ENCODE measurements around the gene HSPBP1. TPM values are rescaled to one million over a fixed set of nuclear protein-coding genes. Genes with fewer than 3 reads are reported as not detected.

Gene HSPBP1
- total RNA-seq, 2 experiments from 2014 or later = 35.0 to 38.2 TPM

Small RNAs within 50 kb of the gene (microRNA-seq; reads per million reads assigned to microRNA genes)
- 3.8 reads per million for gene MIR6802
- gene MIR6803 = 5.5 reads per million, percentile 15 among the genes with 10 or more reads in this experiment
- gene MIR6804 = 4.3 reads per million, percentile 5 among the genes with 10 or more reads in this experiment

Other genes with a start within 250 kb of the HSPBP1 start
- under 1 TPM in 1 of 2 experiments, not detected in 1; 0.55 TPM for gene GP6, start 241.8 kb downstream of the HSPBP1 start, total RNA-seq
- 10 to 100 TPM; 18.9 to 23.9 TPM for gene RDH13, start 217.0 kb downstream of the HSPBP1 start, total RNA-seq
- gene EPS8L1, start 204.2 kb downstream of the HSPBP1 start, total RNA-seq = 1 to 10 TPM; 4.5 to 9.8 TPM
- 100 to 1,000 TPM; 134 to 144 TPM for gene PPP1R12C, start 162.5 kb downstream of the HSPBP1 start, total RNA-seq
- gene TNNT1, start 130.9 kb downstream of the HSPBP1 start, total RNA-seq = 1 to 10 TPM in 1 of 2 experiments, under 1 TPM in 1; 0.41 to 1.0 TPM
- not detected for gene TNNI3, start 122.4 kb downstream of the HSPBP1 start, total RNA-seq
- gene DNAAF3, start 113.5 kb downstream of the HSPBP1 start, total RNA-seq = under 1 TPM in 1 of 2 experiments, not detected in 1; 0.35 TPM
- not detected for gene SYT5, start 99.8 kb downstream of the HSPBP1 start, total RNA-seq
- gene PTPRH, start 70.6 kb downstream of the HSPBP1 start, total RNA-seq = not detected
- 10 to 100 TPM; 10.4 to 16.0 TPM for gene TMEM86B, start 51.3 kb downstream of the HSPBP1 start, total RNA-seq
- 100 to 1,000 TPM; 263 to 291 TPM for gene PPP6R1, start 21.1 kb downstream of the HSPBP1 start, total RNA-seq
- gene BRSK1, start 3.9 kb upstream of the HSPBP1 start, total RNA-seq = 1 to 10 TPM; 6.9 to 9.1 TPM
- 1 to 10 TPM; 1.2 to 2.4 TPM for gene TMEM150B, start 45.2 kb upstream of the HSPBP1 start, total RNA-seq
- 10 to 100 TPM; 26.4 to 35.3 TPM for gene KMT5C, start 59.8 kb upstream of the HSPBP1 start, total RNA-seq
- gene COX6B2, start 74.6 kb upstream of the HSPBP1 start, total RNA-seq = 1 to 10 TPM in 1 of 2 experiments, under 1 TPM in 1; 0.19 to 2.0 TPM
- not detected for gene GARIN5B, start 83.2 kb upstream of the HSPBP1 start, total RNA-seq
- under 1 TPM; 0.50 to 0.68 TPM for gene IL11, start 90.4 kb upstream of the HSPBP1 start, total RNA-seq
- not detected for gene TMEM190, start 96.7 kb upstream of the HSPBP1 start, total RNA-seq
- 10 to 100 TPM; 14.1 to 23.0 TPM for gene TMEM238, start 104.2 kb upstream of the HSPBP1 start, total RNA-seq
- 1,000 to 10,000 TPM; 2,244 to 2,759 TPM for gene RPL28, start 105.8 kb upstream of the HSPBP1 start, total RNA-seq
- gene UBE2S, start 127.7 kb upstream of the HSPBP1 start, total RNA-seq = 100 to 1,000 TPM; 311 to 421 TPM
- not detected for gene SHISA7, start 163.2 kb upstream of the HSPBP1 start, total RNA-seq
- 10 to 100 TPM; 28.2 to 35.7 TPM for gene ISOC2, start 181.5 kb upstream of the HSPBP1 start, total RNA-seq
- not detected for gene C19orf85, start 184.6 kb upstream of the HSPBP1 start, total RNA-seq
- 1 to 10 TPM; 8.8 to 8.9 TPM for gene ZNF628, start 196.5 kb upstream of the HSPBP1 start, total RNA-seq
- 10 to 100 TPM; 14.6 to 23.2 TPM for gene NAT14, start 205.1 kb upstream of the HSPBP1 start, total RNA-seq
- gene SSC5D, start 208.3 kb upstream of the HSPBP1 start, total RNA-seq = under 1 TPM; 0.68 to 0.79 TPM

All from activated CD8-positive, alpha-beta memory T cell treated with anti-CD3 and anti-CD28 coated beads, Interleukin-2, amount 10 ng/mL, durations not matched to agents 7 days and 5 days (primary cell).